Right lobe of liver (tissue), 4 donors: Measurements from ENCODE around the gene KCNQ1.

Experiments
- POLR2A ChIP-seq: fragments of 450-650 bp; IDR thresholded peaks from one replicate; pipeline ENCODE4 v1.6.1; 2017; ENCODE audit warnings: antibody characterized with exemption, mild to moderate bottlenecking
- TF ChIP-seq, protein P1 (sequence below), 4 donors: fragments of 200-600 bp in 3 of 4; fragments of 450-650 bp in 1 of 4; IDR thresholded peaks; one replicate each; pipeline versions ENCODE4 v1.5.1 to v1.8.0; 2016 to 2022; ENCODE audit warnings: antibody characterized with exemption in 4 of 4, mild to moderate bottlenecking in 2 of 4
- donor health status: DM: no; HTN: no; CAD: no.
- donor health status: DM: no; HTN: no; CAD: no.
- donor health status: DM: no; HTN: yes; CAD: no.

DNA sequence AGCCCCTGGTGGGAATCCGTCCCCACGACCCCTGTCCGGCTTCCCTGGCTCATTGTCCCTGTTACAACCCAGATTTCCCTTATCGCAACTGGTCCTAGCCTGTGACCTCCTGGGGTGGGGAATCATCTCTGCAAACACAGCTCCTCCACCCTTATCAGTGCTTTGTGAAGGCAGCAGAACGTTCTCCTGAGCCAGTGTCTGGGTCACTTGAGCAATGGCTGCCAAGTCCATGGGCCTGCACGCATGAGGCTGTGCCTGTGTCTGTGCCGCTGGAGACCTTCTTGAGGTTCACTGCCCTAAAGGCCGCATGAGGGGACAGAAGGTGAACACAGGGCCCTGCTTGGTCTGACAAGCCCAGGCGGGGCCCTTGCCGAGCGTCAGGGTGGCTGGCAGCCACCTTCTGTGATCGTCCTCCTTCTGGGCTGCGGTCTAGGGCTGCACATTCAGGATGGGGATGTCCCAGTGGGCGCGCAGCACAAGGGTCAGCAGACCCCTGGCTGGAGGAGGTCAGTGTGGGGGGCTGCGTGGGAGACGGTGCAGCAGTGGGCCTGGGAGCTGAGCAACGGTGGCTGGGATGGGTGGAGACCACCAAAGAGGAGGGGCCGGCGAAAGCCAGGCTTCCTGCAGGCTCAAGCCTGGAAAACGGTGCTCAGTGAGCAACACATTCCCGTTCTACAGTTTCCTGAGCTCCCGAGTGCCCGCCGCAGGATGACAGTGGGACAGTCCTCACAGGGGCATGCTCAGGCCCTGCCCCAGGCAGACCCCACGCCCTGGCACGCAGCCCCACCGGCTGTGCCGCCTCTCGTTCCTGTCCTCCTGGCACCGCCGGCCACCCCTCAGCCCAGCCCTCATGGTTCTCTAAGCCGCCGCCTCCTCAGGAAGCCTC, 366.6 kb downstream of the KCNQ1 start:
- TF ChIP-seq POLR2A = no peak
- TF ChIP-seq, protein P1, sequence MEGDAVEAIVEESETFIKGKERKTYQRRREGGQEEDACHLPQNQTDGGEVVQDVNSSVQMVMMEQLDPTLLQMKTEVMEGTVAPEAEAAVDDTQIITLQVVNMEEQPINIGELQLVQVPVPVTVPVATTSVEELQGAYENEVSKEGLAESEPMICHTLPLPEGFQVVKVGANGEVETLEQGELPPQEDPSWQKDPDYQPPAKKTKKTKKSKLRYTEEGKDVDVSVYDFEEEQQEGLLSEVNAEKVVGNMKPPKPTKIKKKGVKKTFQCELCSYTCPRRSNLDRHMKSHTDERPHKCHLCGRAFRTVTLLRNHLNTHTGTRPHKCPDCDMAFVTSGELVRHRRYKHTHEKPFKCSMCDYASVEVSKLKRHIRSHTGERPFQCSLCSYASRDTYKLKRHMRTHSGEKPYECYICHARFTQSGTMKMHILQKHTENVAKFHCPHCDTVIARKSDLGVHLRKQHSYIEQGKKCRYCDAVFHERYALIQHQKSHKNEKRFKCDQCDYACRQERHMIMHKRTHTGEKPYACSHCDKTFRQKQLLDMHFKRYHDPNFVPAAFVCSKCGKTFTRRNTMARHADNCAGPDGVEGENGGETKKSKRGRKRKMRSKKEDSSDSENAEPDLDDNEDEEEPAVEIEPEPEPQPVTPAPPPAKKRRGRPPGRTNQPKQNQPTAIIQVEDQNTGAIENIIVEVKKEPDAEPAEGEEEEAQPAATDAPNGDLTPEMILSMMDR (IDR thresholded peaks at IDR 0.05) = no peak
